Osteoblast (primary cell): ENCODE results near the gene FYCO1. TPM values are rescaled to one million over a fixed set of nuclear protein-coding genes. Genes with fewer than 3 reads are reported as not detected.
"Not testable (repeated sequence)": the region's sequence is repeated elsewhere in the genome, so short reads cannot be mapped to it uniquely, and the experiment has no call there.

Source experiments
- DNase-seq: peaks from one replicate; pipeline ENCODE4 v3.0.0; 2011; ENCODE audit warnings: low spot score, mixed read lengths; ENCODE audit not compliant: insufficient read length; ENCODE audit errors: missing footprints
- H2AFZ ChIP-seq: 2 replicates; pipeline ENCODE4 v1.6.0; 2011; ENCODE audit warnings: mild to moderate bottlenecking, low read length
- H3K27ac ChIP-seq: 2 replicates; pipeline ENCODE4 v1.5.1; 2011; ENCODE audit warnings: mild to moderate bottlenecking, low read depth, low read length, moderate library complexity
- H3K27me3 ChIP-seq: 2 replicates; pipeline ENCODE4 v1.6.0; 2012; ENCODE audit warnings: mild to moderate bottlenecking, control low read depth, inconsistent platforms, low read length, moderate library complexity; ENCODE audit not compliant: insufficient read depth
- H3K36me3 ChIP-seq: 2 replicates; pipeline ENCODE4 v1.5.1; 2011; ENCODE audit warnings: mild to moderate bottlenecking, low read length, control low read depth, moderate library complexity; ENCODE audit not compliant: insufficient read depth
- H3K4me1 ChIP-seq: 2 replicates; pipeline ENCODE4 v1.5.1; 2011; ENCODE audit warnings: mild to moderate bottlenecking, low read length, control low read depth, moderate library complexity; ENCODE audit not compliant: insufficient read depth
- H3K4me2 ChIP-seq: 2 replicates; pipeline ENCODE4 v1.6.0; 2011; ENCODE audit warnings: mild to moderate bottlenecking, low read length; ENCODE audit not compliant: insufficient read depth
- H3K4me3 ChIP-seq: fragments of 200-600 bp; sonication (generic); 3 replicates; pipeline ENCODE4 v1.5.1; 2012; ENCODE audit warnings: mild to moderate bottlenecking, low read length, inconsistent platforms; ENCODE audit not compliant: insufficient read depth
- H3K79me2 ChIP-seq: 2 replicates; pipeline ENCODE4 v1.6.0; 2012; ENCODE audit warnings: mild to moderate bottlenecking, low read length, control low read depth, inconsistent platforms; ENCODE audit not compliant: insufficient read depth
- H3K9me3 ChIP-seq: 2 replicates; pipeline ENCODE4 v1.5.1; 2011; ENCODE audit warnings: low read depth, low read length, control low read depth
- H4K20me1 ChIP-seq: 2 replicates; pipeline ENCODE4 v1.6.0; 2012; ENCODE audit warnings: mild to moderate bottlenecking, low read length, control low read depth; ENCODE audit not compliant: insufficient read depth
- CTCF ChIP-seq: IDR thresholded peaks from 2 replicates; pipeline ENCODE4 v1.5.1; 2011; ENCODE audit warnings: mild to moderate bottlenecking, low read depth, low read length, moderate library complexity; ENCODE audit errors: extremely low read depth
- total RNA-seq: library from RNA; depleted of rRNA; stranded (reverse); fragments of >200 nt; gene quantifications from 2 replicates; pipeline ENCODE4 v1.2.3, GENCODE V29; 2012

The FYCO1 gene
- total RNA-seq, result 22.7 and 25.0 TPM in 2 replicates

DNA sequence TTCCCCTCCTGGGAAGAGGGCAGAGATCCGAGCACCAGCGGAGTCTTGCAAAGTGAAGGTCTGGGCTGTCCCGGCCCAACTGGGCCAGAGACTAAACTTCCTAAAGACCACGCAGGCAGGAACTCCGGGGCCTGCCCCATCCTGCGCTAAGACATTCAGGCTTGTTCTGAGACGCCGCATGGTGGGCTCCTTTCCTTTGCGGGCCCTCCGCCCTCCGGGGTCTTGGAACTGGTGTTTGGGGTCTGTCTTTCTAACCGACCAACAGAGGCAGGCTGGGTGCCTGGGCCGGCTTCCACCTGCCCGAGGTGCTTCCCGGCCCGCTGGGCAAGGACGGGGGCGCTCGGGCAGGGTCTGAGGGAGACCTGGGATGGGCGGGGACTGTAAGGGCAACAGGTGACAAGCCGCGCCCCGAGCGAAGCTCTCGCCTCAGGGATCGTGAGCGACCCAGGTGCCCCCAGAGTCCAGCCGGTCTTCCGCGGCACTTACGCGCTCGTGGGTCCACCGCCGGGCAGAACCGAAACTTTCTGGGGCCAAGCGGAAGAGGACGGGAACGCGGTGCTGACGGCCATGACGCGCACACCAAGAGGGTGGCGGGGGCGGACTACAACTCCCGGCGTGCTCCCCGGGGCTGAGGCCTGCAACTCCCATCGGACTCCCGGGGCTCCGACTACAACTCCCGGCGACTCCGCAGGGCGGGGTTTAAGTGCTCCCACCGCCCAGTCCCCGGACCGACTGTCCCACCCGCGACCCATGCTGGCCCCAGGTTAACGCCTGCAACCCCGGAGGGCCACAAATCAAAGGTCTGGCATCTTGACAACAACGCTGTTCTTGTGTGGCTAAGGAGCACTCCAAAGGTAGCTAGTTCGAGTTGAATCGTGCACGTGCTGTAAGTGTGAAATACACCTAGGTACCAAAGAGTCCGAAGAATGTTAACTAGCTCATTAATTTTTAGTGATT, at the start of gene FYCO1:
TSS of gene FYCO1 (minus strand) at position 589 of the 957 bp plus-strand sequence. CDS start 10,914 bp downstream, outside the sequence.
- H4K20me1 ChIP-seq, result no peaks in the 10 kb centered on the region
- H3K9me3 ChIP-seq, result no peaks in the 10 kb centered on the region
- peak; percentile 98 for DNase-seq
- H3K4me1 ChIP-seq, result peaks cover 27% of the 10 kb centered on the region
- H3K27ac ChIP-seq, result peak within 1 kb of the TSS; percentile 83
- H2AFZ ChIP-seq, result peak within 1 kb of the TSS; percentile 97
- TF ChIP-seq CTCF, result no peak
- peak within 1 kb of the TSS; percentile 94 for H3K4me3 ChIP-seq
- peak within 1 kb of the TSS; percentile 89 for H3K4me2 ChIP-seq
- peaks cover 30% of the 10 kb centered on the region for H3K79me2 ChIP-seq
- H3K36me3 ChIP-seq, result no peaks in the 10 kb centered on the region
- H3K27me3 ChIP-seq, result peaks cover 3% of the 10 kb centered on the region

- Histone ChIP-seq H4K20me1 (no peaks in the 10 kb centered on the region), H3K36me3 (no peaks in the 10 kb centered on the region), H3K4me2 (no peak overlapping the region), H3K4me1 (no peaks in the 10 kb centered on the region), H3K9me3 (no peaks in the 10 kb centered on the region), H3K27me3 (peaks cover 49% of the 10 kb centered on the region), H3K4me3 (no peak overlapping the region), H3K79me2 (no peaks in the 10 kb centered on the region), H2AFZ (no peak overlapping the region), H3K27ac (no peak overlapping the region)
- TF ChIP-seq CTCF, result no peak
- DNase-seq, result no peak
Observed at GRCh38 chr3:46038916-46039315, 43.3 kb upstream of the FYCO1 start.

GRCh38 chr3:46038071-46038470, 42.4 kb upstream of the FYCO1 start:
- not testable (repeated sequence) for H2AFZ ChIP-seq

GRCh38 chr3:46036191-46036590, 40.6 kb upstream of the FYCO1 start:
- Histone ChIP-seq H3K27me3 (peaks cover 45% of the 10 kb centered on the region), H3K4me1 (no peaks in the 10 kb centered on the region), H4K20me1 (no peaks in the 10 kb centered on the region), H3K79me2 (no peaks in the 10 kb centered on the region), H3K4me3 (no peak overlapping the region), H3K4me2 (no peak overlapping the region), H3K27ac (no peak overlapping the region), H3K36me3 (no peaks in the 10 kb centered on the region), H3K9me3 (no peaks in the 10 kb centered on the region), H2AFZ (no peak overlapping the region)
- no peak for DNase-seq
- no peak for TF ChIP-seq CTCF

More at GRCh38 chr3:46038071-46038470, 42.4 kb upstream of the FYCO1 start:
- not testable (repeated sequence) for DNase-seq, H3K36me3 ChIP-seq, H3K9me3 ChIP-seq, H3K27ac ChIP-seq, H3K4me2 ChIP-seq, H3K4me3 ChIP-seq, H3K4me1 ChIP-seq, H4K20me1 ChIP-seq, H3K79me2 ChIP-seq
- peaks cover 49% of the 10 kb centered on the region for H3K27me3 ChIP-seq
